HepG2 (cell line): ENCODE measurements around the gene ST6GALNAC6. TPM values are rescaled to one million over a fixed set of nuclear protein-coding genes. Genes with fewer than 3 reads are reported as not detected.

Experiments
- ATAC-seq: fragments of 200-7000 bp; cut with Tn5 transposase; 3 replicates; pipeline ENCODE4 v1.9.1; 2020; ENCODE audit warnings: mild to moderate bottlenecking, moderate library complexity
- BruUV-seq: library from RNA; stranded (reverse); fragments of 400-500 nt; replicated peaks from 2 replicates; lab custom pipeline; 2021; lab: Mats Ljungman, UMichigan
- CTCF ChIA-PET: fragments of 300-600 bp; formaldehyde crosslinking; extraction: SDS; loops from one replicate; lab custom pipeline; 2021; ENCODE audit warnings: low total read pairs, inconsistent platforms, low intra/inter-chr PET ratio; lab: Yijun Ruan, JAX
- POLR2A ChIA-PET: fragments of 350-600 bp; sonication (Branson Sonifier 250); formaldehyde crosslinking; loops from one replicate; lab custom pipeline; 2020; ENCODE audit warnings: antibody characterized with exemption, inconsistent platforms; lab: Yijun Ruan, JAX
- DNase-seq: peaks from one replicate; pipeline ENCODE4 v3.0.0-alpha.2; 2015; ENCODE audit warnings: low spot score
- FAIRE-seq: peaks from 3 replicates; lab custom pipeline; 2011; peaks lifted over from hg19 to GRCh38; lab: Jason Lieb, UNC
- H2AFZ ChIP-seq: one replicate; pipeline ENCODE4 v1.6.1; 2011; ENCODE audit warnings: low read length, inconsistent platforms
- H3K27ac ChIP-seq: fragments of 300-600 bp; 3 replicates; pipeline ENCODE4 v1.8.0; 2011; ENCODE audit warnings: mixed run types, mild to moderate bottlenecking, mixed read lengths, low read length, inconsistent platforms; ENCODE audit not compliant: insufficient read depth; ENCODE audit errors: extremely low read length
- H3K27me3 ChIP-seq, 2 experiments: fragments of 200-600 bp in 1 of 2; 2 replicates in 1 of 2; 3 replicates in 1 of 2; pipeline versions ENCODE4 v1.6.0 to v1.8.0; 2011; ENCODE audit warnings: low read length in 2 of 2, mild to moderate bottlenecking in 2 of 2, moderate library complexity in 2 of 2, inconsistent platforms in 1 of 2; ENCODE audit not compliant: insufficient read depth in 2 of 2, control insufficient read depth in 1 of 2
- H3K36me3 ChIP-seq, 2 experiments: fragments of 200-600 bp in 1 of 2; replicated peaks in 1 of 2; 2 replicates in 1 of 2; 3 replicates in 1 of 2; pipeline versions ENCODE4 v1.5.1 to v1.8.0; 2011; ENCODE audit warnings: low read length in 2 of 2, inconsistent platforms in 1 of 2; ENCODE audit not compliant: insufficient read depth in 2 of 2, control insufficient read depth in 1 of 2
- H3K4me1 ChIP-seq: 2 replicates; pipeline ENCODE4 v1.5.1; 2012; ENCODE audit warnings: low read length, inconsistent platforms; ENCODE audit not compliant: insufficient read depth
- H3K4me2 ChIP-seq: 2 replicates; pipeline ENCODE4 v1.6.0; 2011; ENCODE audit warnings: low read depth, low read length, inconsistent platforms
- H3K4me3 ChIP-seq, 3 experiments: fragments of 200-600 bp in 1 of 3; sonication (generic), shearing (Covaris generic) in 1 of 3; replicated peaks in 1 of 3; 2 replicates each; pipeline ENCODE4 v1.5.1; 2011 to 2016; ENCODE audit warnings: low read length in 3 of 3, inconsistent platforms in 2 of 3, low read depth in 2 of 3, mild to moderate bottlenecking in 2 of 3, control low read depth in 1 of 3, mixed read lengths in 1 of 3; ENCODE audit not compliant: insufficient read depth in 1 of 3
- H3K79me2 ChIP-seq: one replicate; pipeline ENCODE4 v1.6.1; 2011; ENCODE audit warnings: low read length, inconsistent platforms; ENCODE audit not compliant: insufficient read depth
- H3K9ac ChIP-seq: 2 replicates; pipeline ENCODE4 v1.6.0; 2011; ENCODE audit warnings: mild to moderate bottlenecking, low read depth, low read length, inconsistent platforms; ENCODE audit not compliant: insufficient read depth
- H3K9me3 ChIP-seq: 2 replicates; pipeline ENCODE4 v1.5.1; 2012; ENCODE audit warnings: mild to moderate bottlenecking, low read length
- H4K20me1 ChIP-seq: 2 replicates; pipeline ENCODE4 v1.6.0; 2011; ENCODE audit warnings: inconsistent platforms, mild to moderate bottlenecking, low read length, moderate library complexity; ENCODE audit not compliant: insufficient read depth
- ATF1 ChIP-seq: IDR thresholded peaks from 2 replicates; pipeline ENCODE4 v1.6.1; 2016; ENCODE audit warnings: mild to moderate bottlenecking, control low read depth
- CCDC6 ChIP-seq: sonication (generic); formaldehyde crosslinking; IDR thresholded peaks from 2 replicates; pipeline ENCODE4 v1.8.1; 2022; ENCODE audit warnings: mild to moderate bottlenecking, missing genetic modification reagents, moderate library complexity
- ERF ChIP-seq: IDR thresholded peaks from 2 replicates; pipeline ENCODE4 v1.6.1; 2018; ENCODE audit warnings: missing biosample characterization, missing genetic modification reagents
- ETV5 ChIP-seq: IDR thresholded peaks from 2 replicates; pipeline ENCODE4 v1.6.1; 2018; ENCODE audit warnings: missing biosample characterization, missing genetic modification reagents, inconsistent platforms, borderline replicate concordance
- GLI4 ChIP-seq: sonication (generic); formaldehyde crosslinking; IDR thresholded peaks from 2 replicates; pipeline ENCODE4 v1.5.1; 2020; ENCODE audit warnings: missing genetic modification reagents, mild to moderate bottlenecking, moderate library complexity, borderline replicate concordance
- GMEB1 ChIP-seq: sonication (generic); formaldehyde crosslinking; IDR thresholded peaks from 2 replicates; pipeline ENCODE4 v1.5.1; 2020; ENCODE audit warnings: missing genetic modification reagents, mild to moderate bottlenecking, borderline replicate concordance
- IKZF1 ChIP-seq: fragments of 450-650 bp; IDR thresholded peaks from 2 replicates; pipeline ENCODE4 v1.7.1; 2016
- IRF1 ChIP-seq: sonication (generic); formaldehyde crosslinking; IDR thresholded peaks from 2 replicates; pipeline ENCODE4 v1.4.0; 2020; ENCODE audit warnings: low read depth, mild to moderate bottlenecking, missing genetic modification reagents
- JUN ChIP-seq: sonication (generic); formaldehyde crosslinking; IDR thresholded peaks from 2 replicates; pipeline ENCODE4 v1.4.0; 2020; ENCODE audit warnings: mild to moderate bottlenecking, missing genetic modification reagents
- KAT7 ChIP-seq: IDR thresholded peaks from 2 replicates; pipeline ENCODE4 v1.6.1; 2018; ENCODE audit warnings: borderline replicate concordance, missing compliant biosample characterization
- NFIB ChIP-seq: sonication (generic); formaldehyde crosslinking; IDR thresholded peaks from 2 replicates; pipeline ENCODE4 v1.9.0; 2021; ENCODE audit warnings: missing genetic modification reagents, mild to moderate bottlenecking, borderline replicate concordance
- NR2C2 ChIP-seq: sonication (generic); formaldehyde crosslinking; IDR thresholded peaks from 2 replicates; pipeline ENCODE4 v1.4.0; 2020; ENCODE audit warnings: missing genetic modification reagents, mild to moderate bottlenecking, moderate library complexity, borderline replicate concordance
- RARG ChIP-seq: sonication (generic); formaldehyde crosslinking; IDR thresholded peaks from 2 replicates; pipeline ENCODE4 v1.4.0; 2020; ENCODE audit warnings: low read depth, mild to moderate bottlenecking, missing genetic modification reagents
- RBFOX2 ChIP-seq: fragments of 200-400 bp; formaldehyde crosslinking; IDR thresholded peaks from 2 replicates; pipeline ENCODE4 v1.6.1; 2017; ENCODE audit warnings: low read depth, mild to moderate bottlenecking, low read length
- RNF219 ChIP-seq: sonication (generic); formaldehyde crosslinking; IDR thresholded peaks from 2 replicates; pipeline ENCODE4 v1.5.0; 2020; ENCODE audit warnings: mild to moderate bottlenecking, missing genetic modification reagents
- TP53 ChIP-seq: sonication (generic); formaldehyde crosslinking; conservative IDR thresholded peaks from 2 replicates; pipeline ENCODE4 v1.4.0; 2020; ENCODE audit warnings: missing genetic modification reagents
- ZMYM4 ChIP-seq: sonication (generic); formaldehyde crosslinking; IDR thresholded peaks from 2 replicates; pipeline ENCODE4 v1.8.1; 2023; ENCODE audit warnings: mild to moderate bottlenecking, missing genetic modification reagents
- ZNF354B ChIP-seq: sonication (generic); formaldehyde crosslinking; IDR thresholded peaks from 2 replicates; pipeline ENCODE4 v1.8.0; 2022; ENCODE audit warnings: mild to moderate bottlenecking, missing genetic modification reagents
- ZNF549 ChIP-seq: sonication (generic); formaldehyde crosslinking; IDR thresholded peaks from 2 replicates; pipeline ENCODE4 v1.5.0; 2020; ENCODE audit warnings: missing genetic modification reagents
- ZNF792 ChIP-seq: IDR thresholded peaks from 2 replicates; pipeline ENCODE4 v1.6.1; 2016
- ZNF850 ChIP-seq: sonication (generic); formaldehyde crosslinking; conservative IDR thresholded peaks from 2 replicates; pipeline ENCODE4 v1.9.0; 2021; ENCODE audit warnings: mild to moderate bottlenecking, missing genetic modification reagents
- WGBS: methylation state at CpG from one replicate; pipeline ENCODE4 v1.1.6; 2017; ENCODE audit warnings: low lambda C conversion rate; 5-methylcytosine and 5-hydroxymethylcytosine counted together
- in situ Hi-C: cut with HindIII; loops from 2 replicates; pipeline ENCODE4 v1.10.0; 2017; ENCODE audit warnings: low pct_unique_long_range_greater_than_20kb; ENCODE audit not compliant: extremely low pct_ligation_motif_present
- intact Hi-C: fragments of 100-400 bp; cut with micrococcal nuclease; formaldehyde crosslinking; loops from one replicate; pipeline ENCODE4 v1.10.0; 2022; ENCODE audit not compliant: unreplicated experiment
- polyA plus RNA-seq, 8 experiments: library from polyadenylated mRNA; depleted of rRNA in 3 of 8; stranded (reverse) in 7 of 8; unstranded in 1 of 8; fragments of >200 nt; fragmentation: Illumina TruSeq in 4 of 8; extraction: Trizol in 4 of 8; gene quantifications; 2 replicates each; pipeline versions ENCODE4 v1.2.1 to v1.2.3, GENCODE V29; 2011 to 2016; ENCODE audit warnings: low read depth in 4 of 8, missing spikeins in 1 of 8, mixed read lengths in 1 of 8; ENCODE audit not compliant: insufficient read depth in 1 of 8
- total RNA-seq, 5 experiments: library from RNA; depleted of rRNA; stranded (reverse); fragments of >200 nt; fragmentation: Illumina TruSeq; extraction: Trizol; gene quantifications; 2 replicates each; pipeline ENCODE4 v1.2.3, GENCODE V29; 2016; ENCODE audit warnings: low read depth in 1 of 5

ST6GALNAC6 gene
- total and polyA plus RNA-seq, 2 of the 13 experiments (the other 11 are each of a cell fraction or from before 2014, with no cell fraction given): 18.5 to 65.4 TPM

DNA sequence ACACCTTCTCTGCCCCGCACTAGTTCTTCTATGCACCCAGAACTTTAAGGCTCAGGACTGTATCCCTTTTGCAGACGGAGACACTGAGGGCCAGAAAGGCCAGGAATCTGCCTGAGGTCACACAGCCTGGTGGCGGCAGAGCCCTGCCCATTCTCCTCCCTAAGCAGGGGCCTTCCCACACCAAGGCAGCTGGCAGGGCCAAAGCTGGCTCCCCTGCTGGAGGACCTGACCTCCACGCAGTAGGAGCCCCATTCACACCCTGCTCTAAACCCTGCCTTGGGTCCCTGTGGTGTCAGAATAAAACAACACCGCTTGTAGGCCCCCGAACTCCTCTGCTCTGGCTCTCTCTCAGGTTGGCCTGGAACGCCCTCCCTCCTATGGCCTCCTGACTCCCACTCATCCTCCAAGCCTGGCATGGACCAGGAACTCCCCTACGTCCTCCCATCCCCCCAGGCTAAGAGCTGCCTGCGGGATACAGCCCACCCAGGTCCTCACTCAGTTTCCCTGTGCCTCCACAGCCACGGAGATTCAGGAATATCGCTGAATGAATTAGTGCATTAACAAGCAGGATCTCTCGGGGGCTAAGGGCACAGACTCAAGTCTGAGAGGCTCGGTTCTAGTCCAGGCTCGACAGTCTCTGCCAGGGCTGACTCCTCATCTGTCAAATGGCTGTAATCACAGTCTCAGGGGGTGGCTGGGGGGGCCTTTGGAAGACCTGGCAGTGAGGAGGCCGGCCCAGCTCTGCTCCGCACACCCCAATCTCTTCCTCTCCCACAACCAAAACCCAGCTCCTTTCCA lies 2.8 kb downstream of the ST6GALNAC6 start (continued):
- TF ChIP-seq GLI4 (CRISPR knock-in tag): no peak
- 0 out of 2 replicates have a peak, but pooled peaks have one; percentile 45 for TF ChIP-seq ZNF354B (CRISPR knock-in tag)
- no peak for TF ChIP-seq KAT7
- 0 out of 2 replicates have a peak, but pooled peaks have one; percentile 4 for TF ChIP-seq ZMYM4 (CRISPR knock-in tag)
- no peak for TF ChIP-seq CCDC6 (CRISPR knock-in tag)
- no peak for TF ChIP-seq ZNF850
- TF ChIP-seq ERF: no peak

- ATAC-seq (no peak), FAIRE-seq (no peak)
- POLR2A ChIA-PET: interaction anchor here (1.6 kb wide), 1 partner anchor 8 kb away, joined by 7 read pairs; no protein-coding TSS in a partner anchor
- TF ChIP-seq ZNF549 (no peak), IRF1 (CRISPR knock-in tag) (no peak), GMEB1 (no peak), NR2C2 (CRISPR knock-in tag) (no peak), TP53 (CRISPR knock-in tag) (no peak), RARG (no peak), JUN (CRISPR knock-in tag) (no peak), RNF219 (CRISPR knock-in tag) (no peak), ZNF792 (no peak), ETV5 (CRISPR knock-in tag) (no peak), ATF1 (CRISPR knock-in tag) (no peak), NFIB (CRISPR knock-in tag) (no peak), RBFOX2 (no peak), IKZF1 (no peak)
- TF ChIP-seq, all 625 proteins: peak for 0
- H3K79me2 ChIP-seq: peaks cover 19% of the 10 kb centered on the region
- no TSS peak for BruUV-seq
- no peaks in the 10 kb centered on the region for H3K27me3 ChIP-seq
- no peaks in the 10 kb centered on the region for H4K20me1 ChIP-seq
- H2AFZ ChIP-seq: no peak overlapping the region
- peaks cover 17% of the 10 kb centered on the region for H3K9me3 ChIP-seq
- WGBS: 98% methylated on average over 8 of the region's 8 CpGs
- peak overlapping the region; percentile 92 for H3K27ac ChIP-seq
- peak overlapping the region; percentile 75; the same call in 1 of the 2 replicates for H3K9ac ChIP-seq
- H3K4me3 ChIP-seq: 0 out of 6 replicates have a peak overlapping the region, but pooled peaks of 1 of the 3 experiments have one; percentile 67
- in situ Hi-C loops: no loop called here
- H3K36me3 ChIP-seq: peaks cover 27 to 46% of the 10 kb centered on the region in 2 experiments
- H3K4me2 ChIP-seq: peak overlapping the region; percentile 86; the same call in 1 of the 2 replicates
- no peak for DNase-seq
- CTCF ChIA-PET: no interaction called here
- intact Hi-C loops: no loop called here
- H3K4me1 ChIP-seq: peaks cover 40% of the 10 kb centered on the region
These were observed 3.6 kb downstream of the ST6GALNAC6 start for GRCh38 chr9:127895811-127896210.
